ENCODE results near the gene ELFN2. TPM values are rescaled to one million over a fixed set of nuclear protein-coding genes. Genes with fewer than 3 reads are reported as not detected.

ELFN2 gene
- total RNA-seq, 4 donors from 2014 or later, result under 0.01 TPM; not detected in 2

DNA sequence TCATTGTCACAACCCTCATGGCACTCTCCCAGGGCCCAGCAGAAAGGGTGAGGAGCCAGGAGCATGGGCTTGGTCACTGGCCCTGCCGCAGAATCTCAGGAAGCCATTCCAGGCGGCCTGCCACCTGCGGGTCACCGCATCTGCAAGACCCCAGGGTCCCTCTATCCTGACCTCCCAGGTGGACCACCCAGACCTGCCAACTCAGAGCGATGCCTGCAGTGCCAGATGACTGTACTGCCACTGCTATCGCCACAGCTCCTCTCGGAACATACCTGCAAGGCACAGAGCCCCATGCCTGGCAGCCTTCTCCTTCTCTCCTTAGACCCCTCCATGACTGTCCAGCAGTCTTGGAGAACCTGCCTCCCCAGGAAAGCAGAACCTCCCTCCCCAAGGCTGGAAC, 26.4 kb upstream of the ELFN2 start:
- WGBS, 2 donors (ENCODE audit: low coverage in 1 of 2), result 93% methylated on average over 7 of the region's 7 CpGs; no CpG with 5 or more reads in 1 of the 2 donors
- TF ChIP-seq CTCF (IDR thresholded peaks at IDR 0.05), result no peak
- no peak for TF ChIP-seq POLR2AphosphoS5 (IDR thresholded peaks at IDR 0.05)
- TF ChIP-seq POLR2A (IDR thresholded peaks at IDR 0.05), result no peak
- no peak for TF ChIP-seq EP300 (IDR thresholded peaks at IDR 0.05; ENCODE audit: low read depth)
- in situ Hi-C loops (cut with MboI; ENCODE audit: low pct_ligation_motif_present in 1 of 4, low pct_unique_long_range_greater_than_20kb in 1 of 4, low sequenced_read_pairs in 3 of 4) (loop anchor here in 1 of 4 donors (10.0 kb wide), 1 partner anchor 139 kb away; no protein-coding TSS in a partner anchor), intact Hi-C loops (cut with DNase I; ENCODE audit: low total_unique reads) (no loop called here)
- H3K27ac ChIP-seq, result no peak overlapping the region
- H3K9me3 ChIP-seq, result no peaks in the 10 kb centered on the region
- peaks cover 0 to 4% (median 0%) of the 10 kb centered on the region in 4 donors for H3K4me1 ChIP-seq
- no peaks in the 10 kb centered on the region for H3K36me3 ChIP-seq
- peaks cover 16% of the 10 kb centered on the region for H3K27me3 ChIP-seq
- no peak overlapping the region for H3K4me3 ChIP-seq
- DNase-seq, result no peak

- no peak for DNase-seq
- no peak for TF ChIP-seq EP300 (IDR thresholded peaks at IDR 0.05; ENCODE audit: low read depth)
- no peak for TF ChIP-seq POLR2AphosphoS5 (IDR thresholded peaks at IDR 0.05)
- Histone ChIP-seq H3K4me3 (no peak overlapping the region), H3K9me3 (no peaks in the 10 kb centered on the region), H3K4me1 (peaks cover 0 to 4% (median 0%) of the 10 kb centered on the region in 4 donors), H3K36me3 (no peaks in the 10 kb centered on the region), H3K27me3 (peaks cover 36% of the 10 kb centered on the region), H3K27ac (no peak overlapping the region)
- in situ Hi-C loops (cut with MboI; ENCODE audit: low pct_ligation_motif_present in 1 of 4, low pct_unique_long_range_greater_than_20kb in 1 of 4, low sequenced_read_pairs in 3 of 4) (loop anchor here in 1 of 4 donors (10.0 kb wide), 1 partner anchor 136 kb away; no protein-coding TSS in a partner anchor), intact Hi-C loops (cut with DNase I; ENCODE audit: low total_unique reads) (no loop called here)
- 60 to 71% methylated on average over 1 of the region's 1 CpG for WGBS, 2 donors (ENCODE audit: low coverage in 1 of 2)
Observed at GRCh38 chr22:37451218-37451617, 23.9 kb upstream of the ELFN2 start.

DNA sequence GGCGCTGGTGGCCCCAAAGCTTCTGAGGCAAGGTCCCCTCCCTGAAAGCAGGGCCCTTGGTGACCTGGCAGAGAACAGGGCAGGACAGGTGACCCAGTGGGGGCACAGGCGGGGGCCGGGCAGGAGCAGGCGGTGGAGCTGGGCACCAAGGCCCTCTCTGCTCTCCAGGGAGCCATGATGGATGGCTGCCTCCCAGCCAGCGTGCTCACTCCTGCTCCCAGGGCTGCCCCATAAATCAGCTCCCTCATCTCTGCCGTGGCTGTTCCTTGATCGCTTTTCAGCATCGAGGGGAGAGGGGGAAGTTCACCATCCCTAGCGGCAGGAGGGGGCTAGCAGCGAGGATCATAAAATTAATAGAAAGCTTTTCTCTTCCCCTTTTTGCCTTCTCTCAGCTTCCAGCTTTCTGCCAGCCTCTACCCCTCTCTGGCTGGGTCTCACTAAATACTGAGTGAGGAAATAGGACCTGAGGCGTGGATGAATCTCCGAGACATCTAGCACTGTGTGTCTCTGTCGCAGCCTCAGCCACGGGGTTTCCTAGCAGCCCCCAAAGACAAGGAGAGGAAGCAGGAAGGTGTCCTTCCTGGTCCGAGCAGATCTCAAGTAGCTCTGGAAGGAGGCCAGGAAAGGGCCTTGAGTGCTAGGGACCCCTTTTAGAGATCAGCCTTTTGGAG, 22.2 kb upstream of the ELFN2 start:
- H3K27ac ChIP-seq, result no peak overlapping the region
- H3K4me1 ChIP-seq, result no peaks in the 10 kb centered on the region
- 40% methylated on average over 15 of the region's 15 CpGs; no CpG with 5 or more reads in 1 of the 2 donors for WGBS, 2 donors (ENCODE audit: low coverage in 1 of 2)
- H3K27me3 ChIP-seq, result peaks cover 44% of the 10 kb centered on the region
- in situ Hi-C loops (cut with MboI; ENCODE audit: low pct_ligation_motif_present in 1 of 4, low pct_unique_long_range_greater_than_20kb in 1 of 4, low sequenced_read_pairs in 3 of 4) (loop anchor here in 1 of 4 donors (10.0 kb wide), 1 partner anchor 135 kb away; no protein-coding TSS in a partner anchor), intact Hi-C loops (cut with DNase I; ENCODE audit: low total_unique reads) (no loop called here)
- TF ChIP-seq POLR2AphosphoS5 (IDR thresholded peaks at IDR 0.05), result no peak
- no peak for TF ChIP-seq CTCF (IDR thresholded peaks at IDR 0.05)
- TF ChIP-seq POLR2A (IDR thresholded peaks at IDR 0.05), result no peak
- no peak for TF ChIP-seq EP300 (IDR thresholded peaks at IDR 0.05; ENCODE audit: low read depth)
- H3K36me3 ChIP-seq, result no peaks in the 10 kb centered on the region
- H3K9me3 ChIP-seq, result no peaks in the 10 kb centered on the region
- no peak overlapping the region for H3K4me3 ChIP-seq
- DNase-seq, result no peak

GRCh38 chr22:37448516-37449127, 21.3 kb upstream of the ELFN2 start:
- Histone ChIP-seq H3K27ac (no peak overlapping the region), H3K9me3 (no peaks in the 10 kb centered on the region), H3K4me3 (no peak overlapping the region), H3K4me1 (no peaks in the 10 kb centered on the region), H3K36me3 (no peaks in the 10 kb centered on the region), H3K27me3 (peaks cover 44% of the 10 kb centered on the region)
- in situ Hi-C loops (cut with MboI; ENCODE audit: low pct_ligation_motif_present in 1 of 4, low pct_unique_long_range_greater_than_20kb in 1 of 4, low sequenced_read_pairs in 3 of 4) (no loop called here), intact Hi-C loops (cut with DNase I; ENCODE audit: low total_unique reads) (no loop called here)
- no peak for TF ChIP-seq EP300 (IDR thresholded peaks at IDR 0.05; ENCODE audit: low read depth)
- no peak for TF ChIP-seq CTCF (IDR thresholded peaks at IDR 0.05)
- TF ChIP-seq POLR2AphosphoS5 (IDR thresholded peaks at IDR 0.05), result no peak
- TF ChIP-seq POLR2A (IDR thresholded peaks at IDR 0.05), result no peak
- DNase-seq, result no peak
- 72% methylated on average over 18 of the region's 18 CpGs; no CpG with 5 or more reads in 1 of the 2 donors for WGBS, 2 donors (ENCODE audit: low coverage in 1 of 2)

Measured in transverse colon (tissue), 4 donors.